H9 (cell line): ENCODE data around the gene SHB. TPM values are rescaled to one million over a fixed set of nuclear protein-coding genes. Genes with fewer than 3 reads are reported as not detected.

ENCODE experiments used
- DNase-seq: peaks from one replicate; pipeline ENCODE4 v3.0.0-alpha.2; 2017
- H2AFZ ChIP-seq: one replicate; pipeline ENCODE4 v1.6.1; 2013; ENCODE audit warnings: mild to moderate bottlenecking, low read length, control low read depth, moderate library complexity
- H2AK5ac ChIP-seq: 2 replicates; pipeline ENCODE4 v1.6.1; 2013; ENCODE audit warnings: low read length, control low read depth, mixed read lengths; ENCODE audit not compliant: insufficient read length
- H2BK120ac ChIP-seq: one replicate; pipeline ENCODE4 v1.6.1; 2013; ENCODE audit warnings: low read depth, mild to moderate bottlenecking, low read length, control low read depth, inconsistent platforms; ENCODE audit not compliant: poor library complexity, severe bottlenecking
- H2BK12ac ChIP-seq: 2 replicates; pipeline ENCODE4 v1.6.1; 2013; ENCODE audit warnings: low read length, control low read depth, mixed read lengths, low read depth; ENCODE audit not compliant: insufficient read length
- H2BK15ac ChIP-seq: 2 replicates; pipeline ENCODE4 v1.6.1; 2013; ENCODE audit warnings: low read depth, low read length, control low read depth
- H2BK20ac ChIP-seq: one replicate; pipeline ENCODE4 v1.6.1; 2013; ENCODE audit warnings: low read depth, mild to moderate bottlenecking, low read length, control low read depth, inconsistent platforms; ENCODE audit not compliant: poor library complexity, severe bottlenecking
- H2BK5ac ChIP-seq: 2 replicates; pipeline ENCODE4 v1.6.1; 2013; ENCODE audit warnings: low read length, control low read depth, mixed read lengths; ENCODE audit not compliant: insufficient read length
- H3K14ac ChIP-seq: 2 replicates; pipeline ENCODE4 v1.6.1; 2013; ENCODE audit warnings: low read length, control low read depth; ENCODE audit not compliant: insufficient read depth
- H3K18ac ChIP-seq: 2 replicates; pipeline ENCODE4 v1.6.1; 2013; ENCODE audit warnings: low read depth, mild to moderate bottlenecking, mixed read lengths, low read length, control low read depth; ENCODE audit not compliant: insufficient read length
- H3K23ac ChIP-seq: 2 replicates; pipeline ENCODE4 v1.6.1; 2013; ENCODE audit warnings: low read length, control low read depth, mixed read lengths, low read depth; ENCODE audit not compliant: insufficient read length
- H3K23me2 ChIP-seq: 2 replicates; pipeline ENCODE4 v1.6.1; 2013; ENCODE audit warnings: low read depth, mild to moderate bottlenecking, mixed read lengths, low read length, control low read depth; ENCODE audit not compliant: insufficient read length, poor library complexity, severe bottlenecking
- H3K27ac ChIP-seq: 2 replicates; pipeline ENCODE4 v1.5.1; 2013; ENCODE audit warnings: low read length, control low read depth, mixed read lengths, low read depth; ENCODE audit not compliant: insufficient read length
- H3K27me3 ChIP-seq: 2 replicates; pipeline ENCODE4 v1.6.1; 2013; ENCODE audit warnings: low read length, control low read depth, inconsistent platforms; ENCODE audit not compliant: insufficient read depth
- H3K4ac ChIP-seq: 2 replicates; pipeline ENCODE4 v1.6.1; 2013; ENCODE audit warnings: low read depth, mild to moderate bottlenecking, control low read depth, inconsistent platforms, low read length, moderate library complexity
- H3K4me1 ChIP-seq: 2 replicates; pipeline ENCODE4 v1.6.1; 2013; ENCODE audit warnings: low read length, control low read depth, inconsistent platforms; ENCODE audit not compliant: insufficient read depth
- H3K4me2 ChIP-seq: 2 replicates; pipeline ENCODE4 v1.6.1; 2013; ENCODE audit warnings: low read length, control low read depth, mixed read lengths; ENCODE audit not compliant: insufficient read length, insufficient read depth
- H3K56ac ChIP-seq: 2 replicates; pipeline ENCODE4 v1.6.1; 2013; ENCODE audit warnings: low read depth, mild to moderate bottlenecking, mixed read lengths, low read length, control low read depth; ENCODE audit not compliant: insufficient read length
- H3K79me1 ChIP-seq: 2 replicates; pipeline ENCODE4 v1.6.1; 2013; ENCODE audit warnings: low read depth, mild to moderate bottlenecking, moderate library complexity, low read length, control low read depth, inconsistent platforms; ENCODE audit not compliant: insufficient read depth, poor library complexity, severe bottlenecking
- H3K79me2 ChIP-seq: 2 replicates; pipeline ENCODE4 v1.6.1; 2013; ENCODE audit warnings: low read length, control low read depth, inconsistent platforms; ENCODE audit not compliant: insufficient read depth
- H3K9ac ChIP-seq: 2 replicates; pipeline ENCODE4 v1.6.1; 2013; ENCODE audit warnings: low read length, control low read depth, mixed read lengths; ENCODE audit not compliant: insufficient read length; ENCODE audit errors: extremely low read depth
- H3K9me3 ChIP-seq: one replicate; pipeline ENCODE4 v1.6.1; 2013; ENCODE audit warnings: low read depth, low read length, inconsistent platforms; ENCODE audit not compliant: control insufficient read depth
- H3T11ph ChIP-seq: one replicate; pipeline ENCODE4 v1.6.1; 2013; ENCODE audit warnings: mild to moderate bottlenecking, low read length, control low read depth, inconsistent platforms
- H4K20me1 ChIP-seq: one replicate; pipeline ENCODE4 v1.6.1; 2013; ENCODE audit not compliant: control insufficient read depth, insufficient read length, insufficient read depth
- H4K5ac ChIP-seq: 2 replicates; pipeline ENCODE4 v1.6.1; 2013; ENCODE audit warnings: low read depth, mild to moderate bottlenecking, mixed read lengths, low read length, control low read depth; ENCODE audit not compliant: insufficient read length
- H4K8ac ChIP-seq: replicated peaks from 2 replicates; pipeline ENCODE4 v1.6.1; 2013; ENCODE audit warnings: low read length, control low read depth, mixed read lengths, low read depth; ENCODE audit not compliant: insufficient read length
- H4K91ac ChIP-seq: 2 replicates; pipeline ENCODE4 v1.6.1; 2013; ENCODE audit warnings: low read depth, mild to moderate bottlenecking, moderate library complexity, mixed read lengths, low read length, control low read depth; ENCODE audit not compliant: insufficient read length
- H3K27ac Mint-ChIP-seq, 3 experiments: 2 replicates in 2 of 3; 3 replicates in 1 of 3; pipeline ENCODE4 v1.8.0; 2020 to 2021; ENCODE audit warnings: mixed read lengths in 3 of 3, mild to moderate bottlenecking in 1 of 3, moderate library complexity in 1 of 3
- H3K27me3 Mint-ChIP-seq: 2 replicates; pipeline ENCODE4 v1.8.0; 2021; ENCODE audit warnings: low read depth, mild to moderate bottlenecking, moderate library complexity, mixed read lengths
- H3K36me3 Mint-ChIP-seq, 3 experiments: 2 replicates in 2 of 3; 3 replicates in 1 of 3; pipeline ENCODE4 v1.8.0; 2020 to 2021; ENCODE audit warnings: low read depth in 3 of 3, mixed read lengths in 3 of 3; ENCODE audit not compliant: insufficient read depth in 1 of 3
- H3K4me1 Mint-ChIP-seq, 2 experiments: 2 replicates each; pipeline ENCODE4 v1.8.0; 2020; ENCODE audit warnings: mixed read lengths in 2 of 2
- H3K4me3 Mint-ChIP-seq, 2 experiments: 2 replicates in 1 of 2; 3 replicates in 1 of 2; pipeline ENCODE4 v1.8.0; 2020 to 2021; ENCODE audit warnings: mild to moderate bottlenecking in 2 of 2, mixed read lengths in 2 of 2, moderate library complexity in 1 of 2
- H3K9me3 Mint-ChIP-seq, 2 experiments: 2 replicates in 1 of 2; 3 replicates in 1 of 2; pipeline ENCODE4 v1.8.0; 2020; ENCODE audit warnings: mild to moderate bottlenecking in 2 of 2, mixed read lengths in 2 of 2, moderate library complexity in 1 of 2
- CTCF ChIP-seq: fragments of 200-600 bp; sonication (generic); conservative IDR thresholded peaks from 3 replicates; pipeline ENCODE4 v1.8.0; 2021; ENCODE audit warnings: antibody characterized with exemption, mild to moderate bottlenecking
- WGBS: extraction: QIAGEN DNeasy Blood & Tissue Kit; methylation state at CpG from one replicate; pipeline ENCODE4 v1.1.7; 2013; ENCODE audit warnings: missing lambda C conversion rate, low lambda C conversion rate, mixed read lengths; ENCODE audit not compliant: insufficient read length; ENCODE audit errors: extremely low coverage; 5-methylcytosine and 5-hydroxymethylcytosine counted together
- total RNA-seq: library from RNA; stranded (reverse); gene quantifications from 2 replicates; pipeline ENCODE4 v1.2.1, GENCODE V29; 2021

SHB gene
- total RNA-seq, 1 experiment from 2014 or later: 14.6 TPM

GRCh38 chr9:38074441-38074961, 5.5 kb upstream of the SHB start:
- no peak overlapping the region for H2AK5ac ChIP-seq

More at GRCh38 chr9:38074441-38074961, 5.5 kb upstream of the SHB start:
- H4K8ac ChIP-seq: no peak overlapping the region
- no peak overlapping the region for H3K23ac ChIP-seq
- no peak overlapping the region for H3T11ph ChIP-seq
- H3K14ac ChIP-seq: no peak overlapping the region
- peaks cover 4% of the 10 kb centered on the region for H3K23me2 ChIP-seq
- no peak for DNase-seq
- no peak overlapping the region for H4K91ac ChIP-seq
- no peak overlapping the region for H2BK12ac ChIP-seq
- no peaks in the 10 kb centered on the region for H3K27me3 ChIP-seq
- no peaks in the 10 kb centered on the region for H3K79me2 ChIP-seq
- H3K9me3 Mint-ChIP-seq: peaks cover 0 to 3% of the 10 kb centered on the region in 2 experiments; a peak in 4 of 5 replicates
- H3K27ac ChIP-seq: no peak overlapping the region
- H3K4me2 ChIP-seq: no peak overlapping the region
- H3K27ac Mint-ChIP-seq: no peak overlapping the region
- no peak overlapping the region for H2BK15ac ChIP-seq
- H4K5ac ChIP-seq: no peak overlapping the region
- no peak overlapping the region for H3K18ac ChIP-seq
- no peak overlapping the region for H3K4me3 Mint-ChIP-seq
- no peaks in the 10 kb centered on the region for H3K79me1 ChIP-seq
- no peak for TF ChIP-seq CTCF
- H3K4ac ChIP-seq: no peak overlapping the region
- H3K9ac ChIP-seq: no peak overlapping the region
- peaks cover 0 to 2% (median 0%) of the 10 kb centered on the region in 3 experiments; a peak in 1 of 7 replicates for H3K36me3 Mint-ChIP-seq
- no peaks in the 10 kb centered on the region for H3K9me3 ChIP-seq
- H3K27me3 Mint-ChIP-seq: peaks cover 26% of the 10 kb centered on the region
- no peak overlapping the region for H2AFZ ChIP-seq
- H2BK5ac ChIP-seq: no peak overlapping the region
- no peak overlapping the region for H2BK20ac ChIP-seq
- 100% methylated on average over 1 of the region's 5 CpGs for WGBS
- no peaks in the 10 kb centered on the region for H4K20me1 ChIP-seq
- peaks cover 13 to 16% of the 10 kb centered on the region in 2 experiments for H3K4me1 Mint-ChIP-seq
- H3K4me1 ChIP-seq: no peaks in the 10 kb centered on the region; the same call in 1 of the 2 replicates
- H3K56ac ChIP-seq: no peak overlapping the region
- H2BK120ac ChIP-seq: no peak overlapping the region
